A549 (cell line): ENCODE results near the gene MINPP1. TPM values are rescaled to one million over a fixed set of nuclear protein-coding genes. Genes with fewer than 3 reads are reported as not detected.
"Not testable (repeated sequence)": the region's sequence is repeated elsewhere in the genome, so short reads cannot be mapped to it uniquely, and the experiment has no call there.

Experiments used
- ATAC-seq, 2 experiments: fragments of 200-7000 bp in 1 of 2; fragments of >200 bp in 1 of 2; cut with Nextera tagmentation in 1 of 2; cut with Tn5 transposase in 1 of 2; 3 replicates each; pipeline versions ENCODE4 v1.8.0 to v1.9.1; 2018 to 2020; ENCODE audit warnings: mild to moderate bottlenecking in 1 of 2, moderate library complexity in 1 of 2
- CTCF ChIA-PET: fragments of 300-600 bp; sonication (Branson Sonifier 250); formaldehyde crosslinking; extraction: SDS; loops from one replicate; lab custom pipeline; 2021; ENCODE audit warnings: antibody characterized with exemption, inconsistent platforms; lab: Yijun Ruan, JAX
- POLR2A ChIA-PET: fragments of 350-600 bp; formaldehyde crosslinking; extraction: SDS; loops from one replicate; lab custom pipeline; 2021; ENCODE audit warnings: antibody characterized with exemption, inconsistent platforms; lab: Yijun Ruan, JAX
- DNase-seq, 2 experiments: peaks; one replicate each; pipeline versions ENCODE4 v3.0.0 to v3.0.0-alpha.2; 2011 to 2016; ENCODE audit warnings: low read depth in 1 of 2, low spot score in 1 of 2
- FAIRE-seq: peaks from 2 replicates; lab custom pipeline; 2011; peaks lifted over from hg19 to GRCh38; lab: Jason Lieb, UNC
- H3K27ac ChIP-seq, 2 experiments: fragments of >200 bp; sonication (Bioruptor Twin); formaldehyde crosslinking; 3 replicates each; pipeline ENCODE4 v1.5.1; 2016 to 2017
- H3K4me1 ChIP-seq: fragments of >200 bp; sonication (Bioruptor Twin); formaldehyde crosslinking; 3 replicates; pipeline ENCODE4 v1.6.1; 2016
- H3K4me2 ChIP-seq: fragments of >200 bp; sonication (Bioruptor Twin); formaldehyde crosslinking; 3 replicates; pipeline ENCODE4 v1.6.1; 2016
- H3K4me3 ChIP-seq: fragments of >200 bp; sonication (Bioruptor Twin); formaldehyde crosslinking; 3 replicates; pipeline ENCODE4 v1.5.1; 2016
- H3K9me3 ChIP-seq: fragments of >200 bp; sonication (Bioruptor Twin); formaldehyde crosslinking; 3 replicates; pipeline ENCODE4 v1.6.1; 2016
- BHLHE40 ChIP-seq: IDR thresholded peaks from 2 replicates; pipeline ENCODE4 v1.6.1; 2012; ENCODE audit warnings: low read depth, low read length, inconsistent platforms
- CBX2 ChIP-seq: fragments of 200-600 bp; sonication (generic); IDR thresholded peaks from 2 replicates; pipeline ENCODE4 v1.6.1; 2016; ENCODE audit warnings: low read depth, mild to moderate bottlenecking, borderline replicate concordance
- EHMT2 ChIP-seq: fragments of 200-600 bp; sonication (generic); IDR thresholded peaks from 2 replicates; pipeline ENCODE4 v1.6.1; 2016; ENCODE audit warnings: antibody characterized with exemption, low read depth, mild to moderate bottlenecking, moderate library complexity
- FOSB ChIP-seq: fragments of 250-450 bp; sonication (Bioruptor Pico); IDR thresholded peaks from 2 replicates; pipeline ENCODE4 v1.5.0; 2020; ENCODE audit warnings: mild to moderate bottlenecking, moderate library complexity
- HDAC2 ChIP-seq: fragments of 200-600 bp; sonication (generic); IDR thresholded peaks from 2 replicates; pipeline ENCODE4 v1.6.1; 2016
- HEYL ChIP-seq: fragments of 250-450 bp; sonication (Bioruptor Pico); IDR thresholded peaks from 2 replicates; pipeline ENCODE4 v1.8.0; 2021; ENCODE audit warnings: mild to moderate bottlenecking, moderate library complexity
- JUN ChIP-seq, 2 experiments: fragments of >200 bp; sonication (Bioruptor Twin); formaldehyde crosslinking; IDR thresholded peaks; 2 replicates in 1 of 2; 3 replicates in 1 of 2; pipeline ENCODE4 v1.6.1; 2016 to 2017
- KDM5A ChIP-seq: fragments of 200-600 bp; sonication (generic); IDR thresholded peaks from 2 replicates; pipeline ENCODE4 v1.6.1; 2016; ENCODE audit warnings: antibody characterized with exemption, mild to moderate bottlenecking
- MAFK ChIP-seq: fragments of 450-650 bp; IDR thresholded peaks from 2 replicates; pipeline ENCODE4 v1.6.1; 2014; ENCODE audit not compliant: partially characterized antibody
- MAX ChIP-seq: IDR thresholded peaks from 2 replicates; pipeline ENCODE4 v1.6.1; 2012
- NFE2L2 ChIP-seq: fragments of 150-350 bp; conservative IDR thresholded peaks from 2 replicates; pipeline ENCODE4 v1.6.1; 2014; ENCODE audit warnings: low read length
- NPAS2 ChIP-seq: fragments of 250-450 bp; sonication (Bioruptor Pico); IDR thresholded peaks from 2 replicates; pipeline ENCODE4 v1.8.0; 2022; ENCODE audit warnings: mild to moderate bottlenecking, moderate library complexity, borderline replicate concordance
- SMC3 ChIP-seq: fragments of >200 bp; sonication (Bioruptor Twin); formaldehyde crosslinking; IDR thresholded peaks from 3 replicates; pipeline ENCODE4 v1.6.1; 2018; ENCODE audit warnings: inconsistent platforms
- ZC3H11A ChIP-seq: fragments of 450-650 bp; IDR thresholded peaks from 2 replicates; pipeline ENCODE4 v1.6.1; 2014; ENCODE audit warnings: antibody characterized with exemption, mild to moderate bottlenecking
- ZNF302 ChIP-seq: fragments of 250-450 bp; sonication (Bioruptor Pico); IDR thresholded peaks from 2 replicates; pipeline ENCODE4 v1.9.0; 2021; ENCODE audit warnings: inconsistent platforms, mild to moderate bottlenecking, moderate library complexity
- WGBS: methylation state at CpG from one replicate; pipeline ENCODE4 v1.1.6; 2017; ENCODE audit errors: missing lambda C conversion rate; 5-methylcytosine and 5-hydroxymethylcytosine counted together
- polyA plus RNA-seq, 4 experiments: library from polyadenylated mRNA; depleted of rRNA in 3 of 4; stranded (reverse); fragments of >200 nt; fragmentation: RNase III in 1 of 4; extraction: RNeasy Plus Mini Kit Qiagen cat#74134 plus additional on column Dnase treatment in 1 of 4; gene quantifications; 2 replicates in 3 of 4; 3 replicates in 1 of 4; pipeline ENCODE4 v1.2.3, GENCODE V29; 2011 to 2017
- TF ChIP-seq, protein P1 (sequence below): IDR thresholded peaks from 2 replicates; pipeline ENCODE4 v1.6.1; 2012; ENCODE audit warnings: low read depth, borderline replicate concordance
- TF ChIP-seq, protein P2 (sequence below): fragments of >200 bp; sonication (Bioruptor Twin); formaldehyde crosslinking; IDR thresholded peaks from 2 replicates; pipeline ENCODE4 v1.6.1; 2016
- TF ChIP-seq, protein P3 (sequence below): fragments of 450-650 bp; IDR thresholded peaks from 2 replicates; pipeline ENCODE4 v1.6.1; 2014; ENCODE audit warnings: antibody characterized with exemption
- TF ChIP-seq, protein P4 (sequence below): fragments of >200 bp; sonication (Bioruptor Twin); formaldehyde crosslinking; IDR thresholded peaks from 3 replicates; pipeline ENCODE4 v1.5.1; 2016

Gene MINPP1
- polyA plus RNA-seq, 2 of the 4 experiments (the other 2 are of a cell fraction): 28.4 to 31.4 TPM

- 0 out of 2 replicates have a peak, but pooled peaks have one; percentile 53 for TF ChIP-seq EHMT2
- TF ChIP-seq NPAS2 (CRISPR knock-in tag): no peak
- no peak for TF ChIP-seq ZC3H11A
- TF ChIP-seq HEYL: no peak
- TF ChIP-seq ZNF302: no peak
- TF ChIP-seq, protein P1, sequence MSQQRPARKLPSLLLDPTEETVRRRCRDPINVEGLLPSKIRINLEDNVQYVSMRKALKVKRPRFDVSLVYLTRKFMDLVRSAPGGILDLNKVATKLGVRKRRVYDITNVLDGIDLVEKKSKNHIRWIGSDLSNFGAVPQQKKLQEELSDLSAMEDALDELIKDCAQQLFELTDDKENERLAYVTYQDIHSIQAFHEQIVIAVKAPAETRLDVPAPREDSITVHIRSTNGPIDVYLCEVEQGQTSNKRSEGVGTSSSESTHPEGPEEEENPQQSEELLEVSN: no peak
- TF ChIP-seq BHLHE40: no peak
- no peak for TF ChIP-seq KDM5A
- peak in 1 of 2 experiments; percentile 81; a peak in 2 of 5 replicates for TF ChIP-seq JUN (IDR thresholded peaks at IDR 0.05)
- TF ChIP-seq MAX: no peak
- TF ChIP-seq MAFK: no peak
These were observed 86.3 kb downstream of the MINPP1 start (continued) for GRCh38 chr10:87590705-87591588.

GRCh38 chr10:87591589-87591886 lies 86.8 kb downstream of the MINPP1 start:
- DNase-seq (no peak), FAIRE-seq (no peak), ATAC-seq (peak; percentile 24 to 51; a peak in 4 of 6 replicates)
- Histone ChIP-seq H3K4me3 (no peak overlapping the region), H3K4me1 (peaks cover 74% of the 10 kb centered on the region), H3K4me2 (peak overlapping the region; percentile 60), H3K27ac (peak overlapping the region; percentile 78 to 83)
- CTCF ChIA-PET: interaction anchor here (0.9 to 1.0 kb wide), 2 partner anchors 15 to 271 kb away, joined by 3 read pairs; no protein-coding TSS in a partner anchor
- POLR2A ChIA-PET: no interaction called here
- 0 out of 2 replicates have a peak, but pooled peaks have one; percentile 12 for TF ChIP-seq EHMT2
- TF ChIP-seq, protein P2, sequence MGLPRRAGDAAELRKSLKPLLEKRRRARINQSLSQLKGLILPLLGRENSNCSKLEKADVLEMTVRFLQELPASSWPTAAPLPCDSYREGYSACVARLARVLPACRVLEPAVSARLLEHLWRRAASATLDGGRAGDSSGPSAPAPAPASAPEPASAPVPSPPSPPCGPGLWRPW: no peak
- TF ChIP-seq, all 56 proteins: peak for 1
- H3K9me3 ChIP-seq: no peaks in the 10 kb centered on the region

DNA sequence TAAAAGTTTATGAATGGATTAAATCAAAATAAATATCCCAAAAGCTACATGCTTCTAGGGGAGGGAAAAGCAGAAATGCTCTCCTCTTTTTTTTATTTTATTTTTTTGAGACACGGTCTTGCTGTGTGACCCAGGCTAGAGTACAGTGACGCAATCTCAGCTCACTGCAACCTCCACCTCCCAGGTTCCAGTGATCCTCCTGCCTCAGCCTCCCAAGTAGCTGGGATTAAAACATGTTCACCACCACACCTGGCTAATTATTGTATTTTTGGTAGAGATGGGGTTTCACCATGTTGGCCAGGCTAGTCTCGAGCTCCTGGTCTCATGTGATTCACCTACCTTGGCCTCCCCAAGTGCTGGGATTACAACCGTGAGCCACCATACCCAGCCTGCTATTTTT lies 88.2 kb downstream of the MINPP1 start:
- DNase-seq, FAIRE-seq, H3K4me3 ChIP-seq, ATAC-seq, H3K9me3 ChIP-seq, H3K4me2 ChIP-seq, POLR2A ChIA-PET: not testable (repeated sequence)
- Histone ChIP-seq H3K27ac (peak overlapping the region; percentile 29 to 65; a peak in 5 of 6 replicates), H3K4me1 (peaks cover 65% of the 10 kb centered on the region)
- CTCF ChIA-PET: interaction anchor here (1.8 kb wide), 1 partner anchor 13 kb away, joined by 5 read pairs; no protein-coding TSS in a partner anchor
- WGBS: 89% methylated on average over 4 of the region's 4 CpGs

- H3K4me3 ChIP-seq: no peak overlapping the region
- CTCF ChIA-PET: interaction anchor here (1.0 to 1.8 kb wide), 2 partner anchors 12 to 654 kb away, joined by 3 to 5 read pairs; no protein-coding TSS in a partner anchor
- no peak for DNase-seq
- H3K27ac ChIP-seq: peak overlapping the region; percentile 29 to 65; a peak in 3 of 6 replicates
- no peak for ATAC-seq
- H3K4me2 ChIP-seq: no peak overlapping the region; the same call in 1 of the 3 replicates
- POLR2A ChIA-PET: no interaction called here
- peaks cover 61% of the 10 kb centered on the region for H3K4me1 ChIP-seq
- TF ChIP-seq SMC3 (no peak), CBX2 (no peak), NFE2L2 (no peak)
- FAIRE-seq: peak; percentile 79
- no peaks in the 10 kb centered on the region for H3K9me3 ChIP-seq
These were observed 89.0 kb downstream of the MINPP1 start for GRCh38 chr10:87593702-87594101.

- Histone ChIP-seq H3K27ac (peak overlapping the region; percentile 29 to 47; a peak in 2 of 6 replicates), H3K4me3 (no peak overlapping the region), H3K9me3 (no peaks in the 10 kb centered on the region), H3K4me2 (peak overlapping the region; percentile 46), H3K4me1 (peaks cover 56% of the 10 kb centered on the region)
- ChIA-PET CTCF (interaction anchor here (0.8 to 1.8 kb wide), 3 partner anchors 11 to 654 kb away, joined by 3 to 5 read pairs (median 3); no protein-coding TSS in a partner anchor), POLR2A (no interaction called here)
- FAIRE-seq: peak; percentile 39
- TF ChIP-seq, protein P3, sequence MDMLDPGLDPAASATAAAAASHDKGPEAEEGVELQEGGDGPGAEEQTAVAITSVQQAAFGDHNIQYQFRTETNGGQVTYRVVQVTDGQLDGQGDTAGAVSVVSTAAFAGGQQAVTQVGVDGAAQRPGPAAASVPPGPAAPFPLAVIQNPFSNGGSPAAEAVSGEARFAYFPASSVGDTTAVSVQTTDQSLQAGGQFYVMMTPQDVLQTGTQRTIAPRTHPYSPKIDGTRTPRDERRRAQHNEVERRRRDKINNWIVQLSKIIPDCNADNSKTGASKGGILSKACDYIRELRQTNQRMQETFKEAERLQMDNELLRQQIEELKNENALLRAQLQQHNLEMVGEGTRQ: no peak
- TF ChIP-seq MAFK (no peak), FOSB (CRISPR knock-in tag) (no peak), HDAC2 (no peak)
- TF ChIP-seq, protein P4, sequence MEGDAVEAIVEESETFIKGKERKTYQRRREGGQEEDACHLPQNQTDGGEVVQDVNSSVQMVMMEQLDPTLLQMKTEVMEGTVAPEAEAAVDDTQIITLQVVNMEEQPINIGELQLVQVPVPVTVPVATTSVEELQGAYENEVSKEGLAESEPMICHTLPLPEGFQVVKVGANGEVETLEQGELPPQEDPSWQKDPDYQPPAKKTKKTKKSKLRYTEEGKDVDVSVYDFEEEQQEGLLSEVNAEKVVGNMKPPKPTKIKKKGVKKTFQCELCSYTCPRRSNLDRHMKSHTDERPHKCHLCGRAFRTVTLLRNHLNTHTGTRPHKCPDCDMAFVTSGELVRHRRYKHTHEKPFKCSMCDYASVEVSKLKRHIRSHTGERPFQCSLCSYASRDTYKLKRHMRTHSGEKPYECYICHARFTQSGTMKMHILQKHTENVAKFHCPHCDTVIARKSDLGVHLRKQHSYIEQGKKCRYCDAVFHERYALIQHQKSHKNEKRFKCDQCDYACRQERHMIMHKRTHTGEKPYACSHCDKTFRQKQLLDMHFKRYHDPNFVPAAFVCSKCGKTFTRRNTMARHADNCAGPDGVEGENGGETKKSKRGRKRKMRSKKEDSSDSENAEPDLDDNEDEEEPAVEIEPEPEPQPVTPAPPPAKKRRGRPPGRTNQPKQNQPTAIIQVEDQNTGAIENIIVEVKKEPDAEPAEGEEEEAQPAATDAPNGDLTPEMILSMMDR: no peak
- no peak for DNase-seq
- 80% methylated on average over 1 of the region's 1 CpG for WGBS
- ATAC-seq: no peak
These were observed 89.5 kb downstream of the MINPP1 start for GRCh38 chr10:87594181-87594580.
